H9 (cell line): Measurements from ENCODE around the gene LTBP2. TPM values are rescaled to one million over a fixed set of nuclear protein-coding genes. Genes with fewer than 3 reads are reported as not detected.

Source experiments
- DNase-seq: peaks from one replicate; pipeline ENCODE4 v3.0.0-alpha.2; 2017
- H2AFZ ChIP-seq: one replicate; pipeline ENCODE4 v1.6.1; 2013; ENCODE audit warnings: mild to moderate bottlenecking, low read length, control low read depth, moderate library complexity
- H2AK5ac ChIP-seq: 2 replicates; pipeline ENCODE4 v1.6.1; 2013; ENCODE audit warnings: low read length, control low read depth, mixed read lengths; ENCODE audit not compliant: insufficient read length
- H2BK120ac ChIP-seq: one replicate; pipeline ENCODE4 v1.6.1; 2013; ENCODE audit warnings: low read depth, mild to moderate bottlenecking, low read length, control low read depth, inconsistent platforms; ENCODE audit not compliant: poor library complexity, severe bottlenecking
- H2BK12ac ChIP-seq: 2 replicates; pipeline ENCODE4 v1.6.1; 2013; ENCODE audit warnings: low read length, control low read depth, mixed read lengths, low read depth; ENCODE audit not compliant: insufficient read length
- H2BK15ac ChIP-seq: 2 replicates; pipeline ENCODE4 v1.6.1; 2013; ENCODE audit warnings: low read depth, low read length, control low read depth
- H2BK20ac ChIP-seq: one replicate; pipeline ENCODE4 v1.6.1; 2013; ENCODE audit warnings: low read depth, mild to moderate bottlenecking, low read length, control low read depth, inconsistent platforms; ENCODE audit not compliant: poor library complexity, severe bottlenecking
- H2BK5ac ChIP-seq: 2 replicates; pipeline ENCODE4 v1.6.1; 2013; ENCODE audit warnings: low read length, control low read depth, mixed read lengths; ENCODE audit not compliant: insufficient read length
- H3K14ac ChIP-seq: 2 replicates; pipeline ENCODE4 v1.6.1; 2013; ENCODE audit warnings: low read length, control low read depth; ENCODE audit not compliant: insufficient read depth
- H3K18ac ChIP-seq: 2 replicates; pipeline ENCODE4 v1.6.1; 2013; ENCODE audit warnings: low read depth, mild to moderate bottlenecking, mixed read lengths, low read length, control low read depth; ENCODE audit not compliant: insufficient read length
- H3K23ac ChIP-seq: 2 replicates; pipeline ENCODE4 v1.6.1; 2013; ENCODE audit warnings: low read length, control low read depth, mixed read lengths, low read depth; ENCODE audit not compliant: insufficient read length
- H3K23me2 ChIP-seq: 2 replicates; pipeline ENCODE4 v1.6.1; 2013; ENCODE audit warnings: low read depth, mild to moderate bottlenecking, mixed read lengths, low read length, control low read depth; ENCODE audit not compliant: insufficient read length, poor library complexity, severe bottlenecking
- H3K27ac ChIP-seq: 2 replicates; pipeline ENCODE4 v1.5.1; 2013; ENCODE audit warnings: low read length, control low read depth, mixed read lengths, low read depth; ENCODE audit not compliant: insufficient read length
- H3K27me3 ChIP-seq: 2 replicates; pipeline ENCODE4 v1.6.1; 2013; ENCODE audit warnings: low read length, control low read depth, inconsistent platforms; ENCODE audit not compliant: insufficient read depth
- H3K4ac ChIP-seq: 2 replicates; pipeline ENCODE4 v1.6.1; 2013; ENCODE audit warnings: low read depth, mild to moderate bottlenecking, control low read depth, inconsistent platforms, low read length, moderate library complexity
- H3K4me1 ChIP-seq: 2 replicates; pipeline ENCODE4 v1.6.1; 2013; ENCODE audit warnings: low read length, control low read depth, inconsistent platforms; ENCODE audit not compliant: insufficient read depth
- H3K4me2 ChIP-seq: 2 replicates; pipeline ENCODE4 v1.6.1; 2013; ENCODE audit warnings: low read length, control low read depth, mixed read lengths; ENCODE audit not compliant: insufficient read length, insufficient read depth
- H3K56ac ChIP-seq: 2 replicates; pipeline ENCODE4 v1.6.1; 2013; ENCODE audit warnings: low read depth, mild to moderate bottlenecking, mixed read lengths, low read length, control low read depth; ENCODE audit not compliant: insufficient read length
- H3K79me1 ChIP-seq: 2 replicates; pipeline ENCODE4 v1.6.1; 2013; ENCODE audit warnings: low read depth, mild to moderate bottlenecking, moderate library complexity, low read length, control low read depth, inconsistent platforms; ENCODE audit not compliant: insufficient read depth, poor library complexity, severe bottlenecking
- H3K79me2 ChIP-seq: 2 replicates; pipeline ENCODE4 v1.6.1; 2013; ENCODE audit warnings: low read length, control low read depth, inconsistent platforms; ENCODE audit not compliant: insufficient read depth
- H3K9ac ChIP-seq: 2 replicates; pipeline ENCODE4 v1.6.1; 2013; ENCODE audit warnings: low read length, control low read depth, mixed read lengths; ENCODE audit not compliant: insufficient read length; ENCODE audit errors: extremely low read depth
- H3K9me3 ChIP-seq: one replicate; pipeline ENCODE4 v1.6.1; 2013; ENCODE audit warnings: low read depth, low read length, inconsistent platforms; ENCODE audit not compliant: control insufficient read depth
- H3T11ph ChIP-seq: one replicate; pipeline ENCODE4 v1.6.1; 2013; ENCODE audit warnings: mild to moderate bottlenecking, low read length, control low read depth, inconsistent platforms
- H4K20me1 ChIP-seq: one replicate; pipeline ENCODE4 v1.6.1; 2013; ENCODE audit not compliant: control insufficient read depth, insufficient read length, insufficient read depth
- H4K5ac ChIP-seq: 2 replicates; pipeline ENCODE4 v1.6.1; 2013; ENCODE audit warnings: low read depth, mild to moderate bottlenecking, mixed read lengths, low read length, control low read depth; ENCODE audit not compliant: insufficient read length
- H4K8ac ChIP-seq: replicated peaks from 2 replicates; pipeline ENCODE4 v1.6.1; 2013; ENCODE audit warnings: low read length, control low read depth, mixed read lengths, low read depth; ENCODE audit not compliant: insufficient read length
- H4K91ac ChIP-seq: 2 replicates; pipeline ENCODE4 v1.6.1; 2013; ENCODE audit warnings: low read depth, mild to moderate bottlenecking, moderate library complexity, mixed read lengths, low read length, control low read depth; ENCODE audit not compliant: insufficient read length
- H3K27ac Mint-ChIP-seq, 3 experiments: 2 replicates in 2 of 3; 3 replicates in 1 of 3; pipeline ENCODE4 v1.8.0; 2020 to 2021; ENCODE audit warnings: mixed read lengths in 3 of 3, mild to moderate bottlenecking in 1 of 3, moderate library complexity in 1 of 3
- H3K27me3 Mint-ChIP-seq: 2 replicates; pipeline ENCODE4 v1.8.0; 2021; ENCODE audit warnings: low read depth, mild to moderate bottlenecking, moderate library complexity, mixed read lengths
- H3K36me3 Mint-ChIP-seq, 3 experiments: 2 replicates in 2 of 3; 3 replicates in 1 of 3; pipeline ENCODE4 v1.8.0; 2020 to 2021; ENCODE audit warnings: low read depth in 3 of 3, mixed read lengths in 3 of 3; ENCODE audit not compliant: insufficient read depth in 1 of 3
- H3K4me1 Mint-ChIP-seq, 2 experiments: 2 replicates each; pipeline ENCODE4 v1.8.0; 2020; ENCODE audit warnings: mixed read lengths in 2 of 2
- H3K4me3 Mint-ChIP-seq, 2 experiments: 2 replicates in 1 of 2; 3 replicates in 1 of 2; pipeline ENCODE4 v1.8.0; 2020 to 2021; ENCODE audit warnings: mild to moderate bottlenecking in 2 of 2, mixed read lengths in 2 of 2, moderate library complexity in 1 of 2
- H3K9me3 Mint-ChIP-seq, 2 experiments: 2 replicates in 1 of 2; 3 replicates in 1 of 2; pipeline ENCODE4 v1.8.0; 2020; ENCODE audit warnings: mild to moderate bottlenecking in 2 of 2, mixed read lengths in 2 of 2, moderate library complexity in 1 of 2
- WGBS: extraction: QIAGEN DNeasy Blood & Tissue Kit; methylation state at CpG from one replicate; pipeline ENCODE4 v1.1.7; 2013; ENCODE audit warnings: missing lambda C conversion rate, low lambda C conversion rate, mixed read lengths; ENCODE audit not compliant: insufficient read length; ENCODE audit errors: extremely low coverage; 5-methylcytosine and 5-hydroxymethylcytosine counted together
- total RNA-seq: library from RNA; stranded (reverse); gene quantifications from 2 replicates; pipeline ENCODE4 v1.2.1, GENCODE V29; 2021
- TF ChIP-seq, protein P1 (sequence below): fragments of 200-600 bp; sonication (generic); conservative IDR thresholded peaks from 3 replicates; pipeline ENCODE4 v1.8.0; 2021; ENCODE audit warnings: antibody characterized with exemption, mild to moderate bottlenecking

The LTBP2 gene
- total RNA-seq, 1 experiment from 2014 or later = 0.77 TPM

DNA sequence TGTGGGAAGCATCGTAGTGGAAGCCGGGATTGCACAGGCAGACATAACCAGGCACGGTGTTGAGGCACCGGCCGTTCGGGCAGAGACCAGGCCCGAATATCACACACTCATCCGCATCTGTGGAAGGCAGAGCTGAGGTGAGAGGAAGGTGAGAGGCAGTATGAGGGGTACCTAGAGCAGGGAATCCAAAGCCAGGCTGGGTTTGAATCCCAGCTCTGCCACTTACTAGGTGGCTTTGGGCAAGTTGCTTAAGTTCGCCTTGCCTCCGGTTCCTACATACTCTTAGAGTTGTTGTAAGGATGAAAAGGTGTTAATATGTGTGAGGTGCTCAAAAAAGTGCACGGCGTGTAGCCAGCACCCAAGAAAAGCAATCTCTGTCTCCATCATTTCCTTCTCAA is 108.1 kb downstream of the LTBP2 start:
- Mint-ChIP-seq H3K36me3 (no peaks in the 10 kb centered on the region; a peak in 1 of 7 replicates), H3K27ac (peak overlapping the region in 1 of 3 experiments; percentile 92; a peak in 2 of 7 replicates), H3K27me3 (peaks cover 15% of the 10 kb centered on the region), H3K9me3 (no peaks in the 10 kb centered on the region), H3K4me1 (peaks cover 39 to 42% of the 10 kb centered on the region in 2 experiments), H3K4me3 (no peak overlapping the region; a peak in 1 of 5 replicates)
- TF ChIP-seq, protein P1, sequence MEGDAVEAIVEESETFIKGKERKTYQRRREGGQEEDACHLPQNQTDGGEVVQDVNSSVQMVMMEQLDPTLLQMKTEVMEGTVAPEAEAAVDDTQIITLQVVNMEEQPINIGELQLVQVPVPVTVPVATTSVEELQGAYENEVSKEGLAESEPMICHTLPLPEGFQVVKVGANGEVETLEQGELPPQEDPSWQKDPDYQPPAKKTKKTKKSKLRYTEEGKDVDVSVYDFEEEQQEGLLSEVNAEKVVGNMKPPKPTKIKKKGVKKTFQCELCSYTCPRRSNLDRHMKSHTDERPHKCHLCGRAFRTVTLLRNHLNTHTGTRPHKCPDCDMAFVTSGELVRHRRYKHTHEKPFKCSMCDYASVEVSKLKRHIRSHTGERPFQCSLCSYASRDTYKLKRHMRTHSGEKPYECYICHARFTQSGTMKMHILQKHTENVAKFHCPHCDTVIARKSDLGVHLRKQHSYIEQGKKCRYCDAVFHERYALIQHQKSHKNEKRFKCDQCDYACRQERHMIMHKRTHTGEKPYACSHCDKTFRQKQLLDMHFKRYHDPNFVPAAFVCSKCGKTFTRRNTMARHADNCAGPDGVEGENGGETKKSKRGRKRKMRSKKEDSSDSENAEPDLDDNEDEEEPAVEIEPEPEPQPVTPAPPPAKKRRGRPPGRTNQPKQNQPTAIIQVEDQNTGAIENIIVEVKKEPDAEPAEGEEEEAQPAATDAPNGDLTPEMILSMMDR = no peak
- Histone ChIP-seq H3K4me1 (no peaks in the 10 kb centered on the region; the same call in 1 of the 2 replicates), H2AFZ (no peak overlapping the region), H3K56ac (no peak overlapping the region), H2BK15ac (no peak overlapping the region), H3K79me2 (no peaks in the 10 kb centered on the region), H2AK5ac (no peak overlapping the region), H3K18ac (no peak overlapping the region), H4K20me1 (no peaks in the 10 kb centered on the region), H2BK12ac (no peak overlapping the region), H3K14ac (no peak overlapping the region), H3K4me2 (no peak overlapping the region), H3T11ph (no peak overlapping the region), H3K27ac (no peak overlapping the region), H3K23ac (no peak overlapping the region), H4K8ac (no peak overlapping the region), H2BK5ac (no peak overlapping the region), H3K4ac (no peak overlapping the region), H3K79me1 (no peaks in the 10 kb centered on the region), H3K23me2 (no peaks in the 10 kb centered on the region), H2BK20ac (no peak overlapping the region), H4K91ac (no peak overlapping the region), H3K9ac (no peak overlapping the region), H3K9me3 (no peaks in the 10 kb centered on the region), H3K27me3 (no peaks in the 10 kb centered on the region), H4K5ac (no peak overlapping the region), H2BK120ac (no peak overlapping the region)
- DNase-seq = no peak
- WGBS = no CpG with 5 or more reads among the region's 12 CpGs
